Stimulated activated naive CD8-positive, alpha-beta T cell treated with anti-CD3 and anti-CD28 coated beads, Interleukin-15, Interleukin-2, amounts not matched to agents 100 ng/mL and 50 ng/mL, for 24 hours (primary cell): Measurements from ENCODE around the gene TNRC6C.
"Not testable (repeated sequence)": the region's sequence is repeated elsewhere in the genome, so short reads cannot be mapped to it uniquely, and the experiment has no call there.

ENCODE experiments used
- H3K27ac Mint-ChIP-seq: one replicate; pipeline ENCODE4 v1.8.0; 2021; ENCODE audit warnings: mild to moderate bottlenecking, mixed read lengths
- H3K27me3 Mint-ChIP-seq: one replicate; pipeline ENCODE4 v1.8.0; 2021; ENCODE audit warnings: mixed read lengths
- H3K36me3 Mint-ChIP-seq: one replicate; pipeline ENCODE4 v1.8.0; 2021; ENCODE audit warnings: low read depth, mixed read lengths
- H3K4me1 Mint-ChIP-seq: one replicate; pipeline ENCODE4 v1.8.0; 2021; ENCODE audit warnings: low read depth, mixed read lengths
- H3K4me3 Mint-ChIP-seq: one replicate; pipeline ENCODE4 v1.8.0; 2021; ENCODE audit warnings: mild to moderate bottlenecking, mixed read lengths
- H3K9me3 Mint-ChIP-seq: one replicate; pipeline ENCODE4 v1.8.0; 2021; ENCODE audit warnings: mixed read lengths

Gene TNRC6C

DNA sequence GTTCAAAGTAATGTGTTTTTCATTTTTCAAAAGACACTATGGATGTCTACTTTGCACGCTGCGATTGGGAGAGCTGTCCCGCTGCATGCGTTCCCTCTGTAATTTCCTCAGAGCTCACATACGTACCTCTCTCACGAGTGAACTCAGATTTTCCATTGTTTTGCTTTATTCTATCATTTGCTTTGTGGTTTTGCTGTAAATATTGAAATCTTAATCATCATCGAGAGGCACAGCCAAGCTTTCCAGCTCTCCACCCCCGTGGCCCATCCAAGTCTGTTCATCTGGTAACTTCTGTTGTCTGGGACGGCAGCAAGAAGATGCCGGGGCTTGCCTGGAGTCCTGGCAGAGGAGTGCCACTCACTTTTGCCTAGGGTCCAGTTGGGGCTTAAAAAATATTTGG lies 149.0 kb downstream of the TNRC6C start:
- Mint-ChIP-seq H3K4me3 (no peak overlapping the region), H3K36me3 (peaks cover 24% of the 10 kb centered on the region), H3K27me3 (no peaks in the 10 kb centered on the region), H3K27ac (peak overlapping the region; percentile 66), H3K9me3 (no peaks in the 10 kb centered on the region), H3K4me1 (peaks cover 15% of the 10 kb centered on the region)

DNA sequence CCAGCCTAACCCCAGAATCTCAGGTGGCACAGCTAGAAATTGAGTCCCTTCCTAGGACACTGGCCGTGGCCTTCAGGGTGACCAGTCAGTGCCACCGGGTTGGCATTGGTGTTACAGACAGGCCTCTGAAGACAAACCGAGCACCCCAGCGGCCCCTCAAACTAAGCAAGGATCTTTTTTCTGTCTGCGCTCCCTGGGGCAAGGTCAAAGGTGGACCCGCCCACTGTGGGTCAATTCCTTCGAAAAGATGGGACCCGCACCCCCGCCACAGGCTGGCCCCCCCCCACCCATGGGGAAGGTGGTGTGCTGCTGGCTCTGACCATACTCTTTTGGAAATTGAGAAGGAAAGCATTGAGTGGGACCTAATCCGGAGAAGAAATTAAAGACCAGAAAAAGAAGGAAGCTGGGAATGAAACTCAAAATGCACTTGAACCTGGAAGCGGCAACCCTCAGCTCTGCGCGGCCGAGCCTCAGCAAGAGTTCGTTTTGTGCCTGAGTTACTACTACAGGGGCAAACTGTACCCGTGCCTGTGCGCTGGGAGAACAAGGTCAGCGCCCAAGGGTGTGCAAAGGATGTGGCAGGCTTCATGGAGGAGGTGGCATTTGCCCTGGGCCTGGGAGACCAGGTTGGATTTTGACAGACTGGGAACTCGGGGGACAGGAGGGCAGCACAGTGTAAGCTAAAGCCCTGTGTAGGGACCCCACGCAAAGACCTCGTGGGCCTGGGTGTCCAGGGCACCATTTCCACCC lies 149.6 kb downstream of the TNRC6C start:
- no peaks in the 10 kb centered on the region for H3K27me3 Mint-ChIP-seq
- peaks cover 22% of the 10 kb centered on the region for H3K4me1 Mint-ChIP-seq
- H3K27ac Mint-ChIP-seq, result peak overlapping the region; percentile 66
- peaks cover 27% of the 10 kb centered on the region for H3K36me3 Mint-ChIP-seq
- no peak overlapping the region for H3K4me3 Mint-ChIP-seq
- no peaks in the 10 kb centered on the region for H3K9me3 Mint-ChIP-seq

DNA sequence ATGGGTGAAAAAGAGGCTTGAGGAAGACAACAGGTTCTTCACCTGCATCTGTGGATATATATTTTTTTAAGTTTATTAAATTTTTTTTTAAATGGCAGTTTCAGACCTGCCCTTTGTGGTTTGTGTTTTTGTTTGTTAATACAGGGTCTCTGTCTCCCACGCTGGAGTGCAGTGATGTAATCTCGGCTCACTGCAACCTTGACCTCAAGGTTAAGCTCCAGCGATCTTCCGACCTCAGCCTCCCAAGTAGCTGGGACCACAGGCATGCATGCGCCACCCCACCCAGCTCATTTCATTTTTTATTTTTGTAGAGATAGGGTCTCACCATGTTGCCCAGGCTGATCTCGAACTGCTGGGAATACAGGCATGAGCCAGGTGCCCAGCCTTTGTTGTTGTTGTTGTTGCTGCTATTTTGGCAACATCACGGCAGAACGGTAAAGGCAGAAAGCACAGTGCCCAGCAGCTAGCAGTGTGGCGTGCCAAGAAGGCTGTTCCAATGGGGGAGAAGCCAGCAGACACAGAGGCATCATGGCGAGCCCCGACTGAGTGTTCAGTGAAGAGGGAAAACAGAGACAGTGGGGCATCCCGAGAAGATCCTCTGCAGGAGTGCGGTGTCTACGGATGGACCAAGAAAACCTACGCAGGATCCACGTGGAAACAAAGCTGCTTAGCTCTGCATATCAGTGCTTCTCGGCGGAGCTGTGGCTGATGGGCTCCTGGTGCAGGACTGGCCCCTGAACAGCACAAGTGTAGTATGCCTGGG lies 150.4 kb downstream of the TNRC6C start:
- H3K27me3 Mint-ChIP-seq, result no peaks in the 10 kb centered on the region
- H3K4me1 Mint-ChIP-seq, result peaks cover 29% of the 10 kb centered on the region
- H3K36me3 Mint-ChIP-seq, result peaks cover 32% of the 10 kb centered on the region
- H3K9me3 Mint-ChIP-seq, result no peaks in the 10 kb centered on the region
- H3K4me3 Mint-ChIP-seq, result no peak overlapping the region
- peak overlapping the region; percentile 26 for H3K27ac Mint-ChIP-seq

DNA sequence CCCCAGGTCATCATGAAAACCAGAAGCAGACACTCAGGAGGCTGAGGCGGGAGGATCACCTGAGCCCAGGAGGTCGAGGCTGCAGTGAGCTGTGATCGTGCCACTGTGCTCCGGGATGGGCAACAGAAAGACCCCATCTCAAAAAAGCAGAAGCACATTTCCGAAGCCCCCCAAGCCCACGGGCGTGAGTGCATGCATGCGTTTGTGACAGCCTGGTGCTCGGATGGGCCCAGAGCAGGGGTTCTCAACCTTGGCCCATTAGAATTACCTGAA lies 150.9 kb downstream of the TNRC6C start:
- H3K9me3 Mint-ChIP-seq, result no peaks in the 10 kb centered on the region
- no peaks in the 10 kb centered on the region for H3K27me3 Mint-ChIP-seq
- peaks cover 34% of the 10 kb centered on the region for H3K4me1 Mint-ChIP-seq
- H3K4me3 Mint-ChIP-seq, result no peak overlapping the region
- no peak overlapping the region for H3K27ac Mint-ChIP-seq
- H3K36me3 Mint-ChIP-seq, result peaks cover 35% of the 10 kb centered on the region

DNA sequence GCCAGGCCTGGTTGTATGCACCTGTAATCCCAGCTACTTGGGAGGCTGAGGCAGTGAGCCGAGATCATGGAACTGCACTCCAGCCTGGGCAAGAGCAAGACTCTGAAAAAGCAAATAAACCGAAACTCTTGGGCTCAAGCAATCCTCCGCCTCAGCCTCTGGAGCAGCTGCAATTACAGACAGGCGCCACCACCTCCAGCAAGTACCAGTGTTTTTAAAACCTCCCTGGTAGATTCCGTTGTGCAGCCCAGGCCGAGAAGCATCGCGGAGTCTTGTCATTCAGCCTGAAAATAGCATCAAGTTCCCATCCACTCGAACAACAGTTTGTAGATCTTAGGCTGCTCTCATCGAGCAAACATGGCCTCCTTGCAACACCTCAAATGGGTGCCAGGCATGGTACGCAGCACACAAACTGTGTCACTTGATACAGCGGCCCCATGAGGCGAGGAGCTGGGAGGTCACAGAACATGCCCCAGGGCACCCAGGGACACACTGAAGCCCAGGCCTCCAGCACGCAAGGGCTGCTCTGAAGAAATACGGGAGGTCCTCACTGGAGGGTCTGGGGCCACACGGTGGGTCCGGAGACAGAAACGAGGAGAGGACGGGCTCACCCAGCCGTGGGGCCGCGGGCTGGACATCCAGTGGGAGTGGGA lies 152.0 kb downstream of the TNRC6C start:
- peak overlapping the region; percentile 23 for H3K27ac Mint-ChIP-seq
- no peaks in the 10 kb centered on the region for H3K9me3 Mint-ChIP-seq
- no peaks in the 10 kb centered on the region for H3K27me3 Mint-ChIP-seq
- H3K4me1 Mint-ChIP-seq, result peaks cover 40% of the 10 kb centered on the region
- peaks cover 39% of the 10 kb centered on the region for H3K36me3 Mint-ChIP-seq
- no peak overlapping the region for H3K4me3 Mint-ChIP-seq

DNA sequence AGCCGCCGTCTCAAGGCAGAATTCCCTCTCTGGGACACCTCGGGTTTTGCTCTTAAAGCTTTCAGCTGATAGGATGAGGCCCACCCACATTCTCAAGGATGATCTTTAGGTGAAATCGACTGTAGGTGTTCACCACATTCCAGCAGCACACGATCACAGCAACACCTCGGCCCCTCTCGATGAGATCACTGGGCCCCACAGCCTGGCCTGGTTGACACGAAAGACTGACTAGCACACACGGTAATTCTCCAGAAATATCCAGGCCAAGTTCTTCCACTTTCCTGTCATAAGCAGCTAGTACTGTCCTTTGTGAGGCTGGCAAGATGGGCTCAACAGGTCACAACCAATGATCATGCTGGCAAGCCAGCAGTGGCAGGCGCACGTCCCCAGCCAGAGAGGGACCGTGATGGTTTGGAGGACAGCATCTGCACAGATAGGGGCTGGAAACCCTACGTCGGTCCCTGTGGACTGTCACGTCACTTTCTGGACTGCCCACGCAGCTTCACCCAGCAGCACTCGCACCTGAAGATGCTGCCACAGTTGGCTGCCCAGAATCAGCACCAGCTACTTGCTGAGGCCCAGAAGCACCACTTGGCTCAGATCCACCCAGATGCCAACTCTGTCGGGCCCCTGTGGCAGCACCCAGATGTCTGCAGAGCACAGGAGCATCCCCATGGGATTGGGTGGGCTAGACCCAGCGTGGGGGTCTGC lies 152.7 kb downstream of the TNRC6C start:
- Mint-ChIP-seq H3K4me1 (peaks cover 40% of the 10 kb centered on the region), H3K27ac (no peak overlapping the region), H3K9me3 (no peaks in the 10 kb centered on the region), H3K27me3 (no peaks in the 10 kb centered on the region), H3K36me3 (peaks cover 39% of the 10 kb centered on the region), H3K4me3 (no peak overlapping the region)

DNA sequence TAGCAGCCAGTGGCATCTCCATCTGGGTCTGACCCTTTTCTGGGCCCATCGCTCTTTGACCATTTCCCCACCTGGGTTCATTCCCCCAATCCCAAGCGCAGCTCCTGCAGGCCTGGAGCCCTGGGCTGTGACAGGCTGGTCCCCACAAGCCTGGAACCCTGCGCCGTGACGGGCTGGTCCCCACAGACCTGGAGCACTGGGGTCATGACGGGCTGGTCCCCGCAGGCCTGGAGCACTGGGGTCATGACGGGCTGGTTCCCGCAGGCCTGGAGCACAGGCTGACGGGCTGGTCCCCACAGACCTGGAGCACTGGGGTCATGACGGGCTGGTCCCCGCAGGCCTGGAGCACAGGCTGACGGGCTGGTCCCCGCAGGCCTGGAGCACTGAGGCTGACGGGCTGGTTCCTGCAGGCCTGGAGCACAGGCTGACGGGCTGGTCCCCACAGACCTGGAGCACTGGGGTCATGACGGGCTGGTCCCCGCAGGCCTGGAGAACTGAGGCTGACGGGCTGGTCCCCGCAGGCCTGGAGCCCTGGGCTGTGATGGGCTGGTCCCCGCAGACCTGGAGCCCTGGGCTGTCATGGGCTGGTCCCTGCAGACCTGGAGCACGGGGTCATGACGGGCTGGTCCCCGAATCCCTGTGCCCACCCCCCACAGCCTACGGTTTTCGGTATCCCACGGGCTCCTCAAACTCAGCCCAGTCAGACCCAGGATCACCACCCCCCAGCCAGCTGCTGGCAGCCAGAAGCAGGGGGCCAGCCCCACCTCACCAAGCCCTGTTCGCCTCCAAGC lies 153.4 kb downstream of the TNRC6C start:
- H3K4me3 Mint-ChIP-seq, result no peak overlapping the region
- H3K4me1 Mint-ChIP-seq, result peaks cover 38% of the 10 kb centered on the region
- no peaks in the 10 kb centered on the region for H3K9me3 Mint-ChIP-seq
- H3K27ac Mint-ChIP-seq, result no peak overlapping the region
- H3K27me3 Mint-ChIP-seq, result no peaks in the 10 kb centered on the region
- H3K36me3 Mint-ChIP-seq, result peaks cover 41% of the 10 kb centered on the region

DNA sequence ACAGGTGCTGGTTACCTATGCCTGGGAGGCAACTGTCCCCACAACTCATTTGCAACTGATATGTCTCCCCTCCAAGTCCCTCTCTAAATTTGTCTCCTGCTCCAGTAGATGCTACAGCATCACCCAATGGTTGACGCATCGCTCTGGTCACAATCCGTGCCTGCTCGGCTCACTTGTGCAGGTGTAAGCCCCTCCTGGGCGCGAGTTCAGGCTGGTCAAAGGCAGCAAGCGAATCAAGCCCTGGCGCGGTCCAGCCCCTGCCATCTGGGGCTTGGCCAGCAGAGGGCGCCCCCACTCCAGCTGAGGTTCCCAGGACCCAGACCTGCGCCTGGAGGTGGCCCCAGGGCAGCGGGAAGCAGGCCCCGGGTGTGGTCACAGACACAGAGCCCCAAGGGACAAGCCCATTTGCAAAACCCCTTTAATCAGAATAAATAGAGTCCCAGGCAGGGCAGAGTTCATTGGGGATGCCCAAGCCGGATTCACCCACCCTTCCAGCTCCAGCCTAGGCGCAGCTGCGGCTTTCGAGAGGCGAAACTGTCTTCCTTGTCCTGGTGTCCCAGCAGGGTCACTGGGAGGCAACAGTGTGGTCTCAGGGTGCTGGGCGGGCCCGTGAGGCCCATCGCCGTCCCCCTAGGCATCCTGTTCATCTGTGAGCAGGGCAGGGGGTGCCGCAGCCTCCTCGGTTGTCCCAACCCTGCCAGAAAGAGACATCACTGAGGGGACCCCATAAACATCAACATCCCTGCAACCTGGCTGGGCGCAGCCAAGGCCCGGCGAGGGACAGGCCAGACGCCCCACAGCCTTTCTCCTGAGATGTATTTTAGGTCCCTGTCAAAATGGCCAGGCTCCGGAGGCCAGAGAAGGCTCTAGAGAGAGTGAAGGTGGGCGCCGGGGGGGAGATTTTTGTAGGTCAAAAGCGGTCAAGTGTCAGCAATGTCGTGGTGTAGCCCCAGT lies 154.3 kb downstream of the TNRC6C start:
- Mint-ChIP-seq H3K9me3 (no peaks in the 10 kb centered on the region), H3K27ac (peak overlapping the region; percentile 82), H3K36me3 (peaks cover 42% of the 10 kb centered on the region), H3K27me3 (no peaks in the 10 kb centered on the region), H3K4me3 (no peak overlapping the region), H3K4me1 (peaks cover 31% of the 10 kb centered on the region)

DNA sequence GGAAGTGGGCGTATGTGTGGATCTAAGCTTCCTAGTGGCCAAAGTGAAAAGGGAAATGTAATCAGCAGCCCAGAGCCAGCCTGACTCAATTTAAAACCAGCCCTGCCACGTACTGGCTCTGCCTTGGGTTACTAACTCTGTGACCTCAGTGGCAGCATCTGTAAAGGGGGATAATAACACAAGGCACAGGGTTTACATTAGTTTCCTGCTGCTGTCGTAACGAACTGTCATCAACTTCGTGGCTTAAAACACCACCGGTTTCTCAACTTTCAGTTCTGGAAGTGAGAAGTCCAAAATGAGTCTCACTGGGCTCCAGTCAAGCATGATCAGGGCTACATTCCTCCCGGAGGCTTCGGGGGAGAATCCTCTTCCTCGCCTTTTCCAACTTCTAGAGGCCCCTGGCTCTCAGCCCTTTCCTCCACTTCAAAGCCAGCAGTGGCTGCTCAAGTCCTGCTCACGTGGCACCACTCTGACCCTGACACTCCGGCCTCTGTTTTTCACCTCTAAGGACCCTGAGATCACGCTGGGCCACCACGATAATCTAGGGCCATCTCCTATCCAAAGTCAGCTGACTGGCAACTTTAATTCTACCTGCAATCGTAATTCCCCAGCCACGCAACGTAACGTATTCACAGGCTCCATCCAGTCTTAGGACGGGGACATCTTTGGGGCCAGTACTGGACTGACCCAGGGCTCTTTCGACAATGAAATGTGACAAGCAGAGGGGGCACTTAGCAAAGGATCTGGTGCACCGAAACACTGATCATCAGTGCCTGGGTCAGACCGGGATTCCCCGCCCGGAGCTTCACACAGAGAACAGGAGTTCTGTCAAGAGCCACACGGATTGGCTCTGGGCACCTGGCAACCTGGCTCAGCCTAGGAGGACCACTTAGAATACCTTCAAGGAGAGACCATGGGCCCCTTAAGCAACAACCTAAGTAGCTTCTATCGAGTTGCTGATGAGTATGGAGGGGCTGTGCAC lies 155.6 kb downstream of the TNRC6C start:
- peak overlapping the region; percentile 69 for H3K27ac Mint-ChIP-seq
- peaks cover 32% of the 10 kb centered on the region for H3K4me1 Mint-ChIP-seq
- H3K36me3 Mint-ChIP-seq, result peaks cover 41% of the 10 kb centered on the region
- H3K9me3 Mint-ChIP-seq, result no peaks in the 10 kb centered on the region
- H3K27me3 Mint-ChIP-seq, result no peaks in the 10 kb centered on the region
- H3K4me3 Mint-ChIP-seq, result no peak overlapping the region

DNA sequence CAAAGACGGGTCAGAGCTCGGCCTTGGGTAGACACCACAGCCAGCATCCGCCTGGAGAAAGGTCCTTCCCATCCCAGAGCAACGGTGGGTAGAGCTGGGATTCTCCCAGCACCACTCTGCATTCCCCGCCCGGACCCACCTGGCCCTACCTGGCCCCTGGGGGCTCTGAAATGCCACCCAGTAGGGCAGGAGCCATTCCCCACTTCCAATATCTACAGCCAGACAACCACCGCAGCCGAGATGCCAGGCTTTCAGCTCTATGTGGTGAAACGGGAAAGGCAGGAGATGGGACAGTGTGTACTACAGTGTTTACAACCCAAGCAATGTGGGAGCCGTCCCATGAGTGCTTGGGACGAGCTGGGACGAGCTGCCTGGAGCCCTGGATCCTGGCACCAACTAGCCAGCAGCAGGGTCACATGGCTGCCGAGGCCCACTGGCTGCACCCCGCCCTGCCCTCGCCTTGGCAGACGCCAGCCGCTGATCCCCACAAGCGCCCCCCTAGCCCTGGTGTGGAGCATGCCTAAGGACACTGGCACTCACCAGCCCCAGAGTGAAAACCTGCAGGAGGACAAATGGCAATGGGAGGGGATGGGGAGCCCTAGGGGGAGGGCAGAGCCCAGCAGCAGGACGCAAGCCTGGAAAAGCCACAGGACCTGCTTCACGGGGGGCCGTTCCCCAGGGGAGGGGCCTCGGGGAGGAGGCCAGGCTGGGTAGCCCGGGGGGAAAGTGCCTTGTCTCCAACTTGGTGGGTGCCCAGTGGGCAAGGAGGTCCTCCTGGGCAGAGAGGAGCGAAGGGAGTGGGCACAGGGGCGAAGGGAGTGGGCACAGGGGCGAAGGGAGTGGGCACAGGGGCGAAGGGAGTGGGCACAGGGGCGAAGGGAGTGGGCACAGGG lies 156.6 kb downstream of the TNRC6C start:
- H3K27me3 Mint-ChIP-seq, result no peaks in the 10 kb centered on the region
- H3K4me1 Mint-ChIP-seq, result peaks cover 35% of the 10 kb centered on the region
- no peaks in the 10 kb centered on the region for H3K9me3 Mint-ChIP-seq
- no peak overlapping the region for H3K27ac Mint-ChIP-seq
- H3K36me3 Mint-ChIP-seq, result peaks cover 41% of the 10 kb centered on the region
- no peak overlapping the region for H3K4me3 Mint-ChIP-seq

DNA sequence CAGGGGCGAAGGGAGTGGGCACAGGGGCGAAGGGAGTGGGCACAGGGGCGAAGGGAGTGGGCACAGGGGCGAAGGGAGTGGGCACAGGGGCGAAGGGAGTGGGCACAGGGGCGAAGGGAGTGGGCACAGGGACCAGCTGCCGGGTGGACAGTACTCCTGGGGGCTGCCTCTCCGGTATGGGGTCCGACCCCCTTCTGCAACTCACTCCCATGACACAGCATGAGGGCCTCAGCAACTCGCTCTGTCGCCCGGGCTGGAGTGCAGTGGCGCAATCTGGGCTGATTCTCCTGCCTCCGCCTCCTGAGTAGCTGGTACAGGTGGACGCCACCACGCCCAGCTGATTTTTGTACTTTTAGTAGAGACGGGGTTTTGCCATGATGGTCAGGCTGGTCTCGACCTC lies 157.3 kb downstream of the TNRC6C start:
- H3K36me3 Mint-ChIP-seq, result peaks cover 40% of the 10 kb centered on the region
- peaks cover 42% of the 10 kb centered on the region for H3K4me1 Mint-ChIP-seq
- H3K27ac Mint-ChIP-seq, H3K27me3 Mint-ChIP-seq, H3K9me3 Mint-ChIP-seq, H3K4me3 Mint-ChIP-seq: not testable (repeated sequence)

DNA sequence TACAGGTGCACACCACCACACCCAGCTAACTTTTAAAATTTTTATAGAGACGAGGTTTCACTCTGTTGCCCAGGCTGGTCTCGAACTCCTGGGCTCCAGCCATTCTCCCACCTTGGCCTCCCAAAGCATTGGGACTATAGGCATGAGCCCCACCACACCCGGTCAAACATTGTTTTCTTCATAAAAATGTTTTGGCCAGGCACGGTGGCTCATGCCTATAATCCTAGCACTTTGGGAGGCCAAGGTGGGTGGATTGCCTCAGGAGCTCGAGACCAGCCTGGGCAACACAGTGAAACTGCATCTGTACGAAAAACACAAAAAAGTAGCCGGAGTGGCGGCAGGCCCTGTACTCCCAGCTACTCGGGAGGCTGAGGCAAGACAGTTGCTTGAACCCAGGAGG lies 157.9 kb downstream of the TNRC6C start:
- no peaks in the 10 kb centered on the region for H3K9me3 Mint-ChIP-seq
- H3K4me3 Mint-ChIP-seq, result no peak overlapping the region
- no peak overlapping the region for H3K27ac Mint-ChIP-seq
- H3K4me1 Mint-ChIP-seq, result peaks cover 48% of the 10 kb centered on the region
- peaks cover 35% of the 10 kb centered on the region for H3K36me3 Mint-ChIP-seq
- H3K27me3 Mint-ChIP-seq, result no peaks in the 10 kb centered on the region
